HG03457 (cell line): ENCODE data around the gene LLCFC1.
"Not testable (repeated sequence)": the region's sequence is repeated elsewhere in the genome, so short reads cannot be mapped to it uniquely, and the experiment has no call there.

Source experiments
- ATAC-seq: cut with Tn5 transposase; IDR thresholded peaks from one replicate; pipeline ENCODE4 v1.9.1; 2021; ENCODE audit warnings: moderate number of reproducible peaks; ENCODE audit not compliant: unreplicated experiment

Gene LLCFC1

DNA sequence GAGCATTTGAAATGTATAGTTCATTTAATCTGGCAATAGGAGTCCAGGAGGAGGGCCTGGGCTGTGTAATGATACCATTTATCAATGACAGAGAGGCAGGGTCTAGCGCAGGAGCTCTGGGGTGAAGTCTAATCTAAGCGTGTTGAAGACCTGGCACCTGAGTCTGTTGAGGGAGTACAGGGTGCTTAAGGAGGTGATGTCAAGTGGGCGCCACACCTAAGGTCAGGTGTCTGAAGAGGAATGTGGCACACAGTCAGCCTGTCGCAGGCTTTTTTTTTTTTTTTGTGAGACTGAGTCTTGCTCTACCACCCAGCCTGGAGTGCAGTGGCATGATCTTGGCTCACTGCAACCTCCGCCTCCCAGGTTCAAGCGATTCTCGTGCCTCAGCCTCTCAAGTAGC is 2.3 kb downstream of the LLCFC1 start:
- ATAC-seq: no peak

DNA sequence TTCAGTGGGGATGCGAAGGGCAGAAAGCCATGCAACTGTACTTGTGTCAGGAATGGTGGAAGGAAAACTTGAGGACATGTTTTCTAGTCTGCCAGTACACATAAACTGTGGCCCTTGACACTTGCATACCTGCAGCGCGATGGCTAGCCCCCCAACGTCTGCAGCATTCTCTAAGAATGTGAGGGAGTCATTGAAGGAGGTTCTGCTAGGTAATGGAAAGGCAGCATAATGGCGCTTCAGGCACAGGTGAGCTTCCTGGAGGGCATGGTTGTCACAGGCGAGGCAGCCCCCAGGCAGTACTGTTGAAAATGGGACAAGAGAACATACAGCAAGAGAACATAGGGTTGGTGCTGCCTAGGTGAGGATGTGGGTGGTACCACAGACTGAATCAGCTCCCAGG is 3.5 kb downstream of the LLCFC1 start:
- no peak for ATAC-seq

DNA sequence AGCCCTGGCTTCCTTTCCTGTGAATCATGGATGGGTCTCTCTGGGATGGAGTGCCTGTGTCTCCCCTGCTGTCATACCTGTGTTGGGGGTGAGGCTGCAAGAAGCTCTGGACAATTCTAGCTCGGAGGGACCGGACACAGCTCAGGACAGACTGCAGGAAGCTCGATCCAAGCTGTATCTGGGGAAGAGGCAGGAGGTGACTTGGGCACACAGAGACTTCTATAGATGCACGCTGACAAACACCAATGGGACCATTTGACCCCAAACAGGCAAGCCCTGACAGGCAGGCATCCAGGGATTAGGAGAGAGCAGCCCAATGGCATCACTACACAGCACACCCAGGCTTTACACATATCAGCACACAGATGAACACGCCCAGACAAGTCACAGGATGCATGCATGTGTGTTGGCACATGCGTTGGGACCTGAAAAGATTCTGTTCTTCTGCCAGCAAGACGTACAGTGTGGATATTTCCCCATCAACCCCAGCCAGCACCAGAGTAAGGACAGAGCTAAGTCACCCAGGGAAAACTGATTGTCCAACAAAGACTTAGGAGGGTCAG is 4.5 kb downstream of the LLCFC1 start:
- no peak for ATAC-seq

DNA sequence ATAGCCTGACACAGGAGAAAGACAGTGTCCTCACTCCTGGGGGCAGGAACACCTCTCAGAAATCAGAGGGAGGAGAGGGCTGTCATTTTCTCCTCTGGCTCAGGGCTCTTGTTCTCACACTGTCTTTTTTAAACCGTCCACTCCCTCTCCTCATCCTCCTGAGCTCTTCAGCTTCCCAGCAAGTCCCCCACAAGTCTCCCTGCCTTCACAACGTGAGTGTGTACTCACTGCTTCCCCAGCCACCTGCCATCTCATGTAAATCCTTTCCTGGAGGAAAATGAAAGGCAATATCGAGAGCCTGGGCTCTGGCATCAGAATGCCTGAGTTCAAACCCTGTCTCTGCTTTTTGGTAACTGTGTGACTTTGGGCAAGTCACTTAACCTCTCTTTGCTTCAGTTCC is 5.7 kb downstream of the LLCFC1 start:
- no peak for ATAC-seq

DNA sequence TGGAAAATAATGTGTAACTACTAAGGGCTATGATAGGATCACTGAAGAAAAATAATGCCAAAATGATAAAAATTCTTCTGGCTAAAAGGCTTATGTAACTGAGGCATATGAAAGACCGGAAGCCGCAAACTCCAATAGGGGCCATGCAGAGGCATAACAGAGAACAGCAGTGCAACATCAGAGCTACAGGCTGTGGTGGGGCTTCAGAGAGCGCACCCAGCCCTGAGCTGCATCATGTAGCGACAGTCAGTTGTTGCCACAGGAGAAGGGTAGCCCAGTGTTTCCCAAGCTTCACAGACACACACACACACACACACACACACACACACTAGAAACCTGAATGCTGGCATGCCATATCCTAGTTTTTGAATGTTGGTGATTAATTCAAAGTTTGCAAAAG is 9.3 kb downstream of the LLCFC1 start:
- no peak for ATAC-seq

DNA sequence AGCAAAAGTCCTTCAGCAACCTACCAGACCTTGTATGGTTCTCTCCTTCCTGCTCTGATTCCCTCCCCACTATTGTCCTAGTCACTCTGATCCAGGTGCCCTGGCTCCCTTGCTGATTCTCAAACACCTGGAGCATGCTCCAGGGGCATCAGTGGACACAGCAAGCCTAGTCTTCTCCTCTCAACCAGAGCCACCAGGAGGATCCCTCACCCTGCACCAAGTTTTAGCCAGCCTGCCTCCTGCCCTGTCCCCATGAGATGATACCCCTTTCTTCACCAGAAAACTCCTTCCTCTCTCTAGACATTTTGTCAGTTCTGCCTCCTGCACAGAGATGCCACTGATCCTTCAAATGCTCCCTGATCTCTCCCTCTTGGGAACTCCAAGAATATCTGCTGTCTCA is 11.0 kb downstream of the LLCFC1 start:
- ATAC-seq: no peak

DNA sequence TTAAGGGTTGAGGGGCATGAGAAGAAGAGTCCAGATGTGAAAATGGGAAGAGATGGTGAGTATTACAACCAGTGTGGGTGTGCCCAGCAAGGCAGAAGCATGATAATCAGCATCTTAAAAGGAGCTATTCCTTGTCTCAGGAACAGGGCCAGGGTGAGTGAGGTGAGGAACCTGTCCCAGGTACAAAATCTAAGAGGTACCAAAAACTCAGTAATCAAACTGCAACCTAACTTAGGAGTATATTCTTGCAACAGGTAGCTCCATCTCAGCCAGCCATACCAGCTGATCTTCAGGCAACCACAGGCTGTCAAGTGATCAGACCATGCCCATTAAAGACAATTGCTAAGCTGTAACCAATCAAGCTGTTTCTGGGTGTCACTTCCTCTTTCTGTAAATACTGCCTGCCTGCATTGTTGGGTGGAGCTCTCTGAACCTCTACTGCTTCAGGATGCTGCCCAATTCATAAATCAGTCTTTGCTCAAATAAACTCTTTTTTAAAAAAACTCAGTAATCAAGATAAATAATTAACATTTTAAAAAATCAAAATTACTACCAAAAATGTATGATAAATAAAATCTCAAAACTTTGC is 15.5 kb downstream of the LLCFC1 start:
- no peak for ATAC-seq

DNA sequence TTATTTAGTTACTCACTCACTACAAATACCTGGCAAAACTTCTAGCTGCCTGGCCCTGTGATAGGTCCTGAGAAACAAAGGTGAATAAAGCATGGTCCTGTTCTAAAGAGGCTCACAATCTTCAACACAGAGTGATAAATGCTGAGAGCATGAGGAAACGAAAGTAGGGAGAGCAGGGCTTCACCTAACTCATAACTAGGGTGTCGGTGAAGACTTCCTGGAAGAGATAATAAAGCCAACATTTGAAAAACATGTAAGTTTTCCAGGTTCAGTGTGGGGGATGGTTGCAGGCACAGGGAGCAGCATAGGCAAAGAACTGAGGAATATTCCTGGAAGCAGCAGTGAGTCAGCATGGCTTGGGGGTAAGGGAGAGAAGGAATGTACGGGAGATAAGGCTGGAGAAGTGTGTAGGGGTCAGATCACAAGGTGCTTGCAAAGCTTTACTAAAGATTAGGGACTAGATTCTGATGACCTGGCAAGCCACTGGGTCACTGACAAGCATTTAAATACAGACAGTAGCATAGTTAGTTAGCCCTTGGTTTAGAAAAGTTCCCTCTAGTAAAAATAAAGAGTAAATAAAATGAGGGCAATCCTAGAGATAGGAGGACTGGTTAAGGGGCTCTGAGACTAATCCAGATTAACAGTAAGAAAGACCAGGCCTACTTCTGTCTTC is 17.8 kb downstream of the LLCFC1 start:
- ATAC-seq: no peak

DNA sequence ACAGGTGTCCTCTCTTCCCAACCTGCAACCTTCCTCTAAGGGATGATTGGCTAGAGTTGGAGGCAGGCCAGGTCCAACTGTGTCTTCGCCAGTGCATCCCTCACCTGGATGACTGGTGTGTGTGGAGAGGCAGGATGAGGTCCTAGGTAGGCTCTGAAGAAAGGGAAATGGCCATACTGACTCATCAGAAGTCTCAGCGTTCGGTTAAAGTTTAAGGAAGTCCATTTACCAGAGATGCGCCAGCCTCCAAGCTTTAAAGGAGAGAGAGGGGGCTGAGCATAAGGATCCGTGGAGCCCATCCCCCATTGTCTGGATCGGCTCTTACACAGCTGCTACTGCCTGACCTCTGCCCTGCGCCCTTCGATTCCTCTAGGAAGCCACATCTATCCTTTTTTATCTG is 18.4 kb downstream of the LLCFC1 start:
- no peak for ATAC-seq

DNA sequence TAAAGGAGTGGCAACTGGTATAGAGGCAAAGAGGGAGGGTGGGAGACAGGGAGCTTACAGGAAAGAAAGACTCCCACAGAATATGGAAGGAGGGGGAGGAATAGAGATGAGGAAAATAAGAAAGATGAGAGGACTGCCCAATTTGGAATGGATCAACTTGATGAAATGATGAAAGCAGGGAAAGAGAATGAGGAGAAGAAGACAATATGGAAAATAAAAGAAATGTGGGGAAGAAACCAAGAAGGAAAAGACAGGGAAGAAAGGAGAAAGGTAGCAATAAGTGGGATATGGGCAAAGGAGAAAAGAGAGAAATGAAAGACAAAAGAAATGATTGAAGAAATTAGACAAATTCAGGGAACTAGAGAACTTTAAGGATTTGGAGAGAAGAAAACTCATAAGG is 19.9 kb downstream of the LLCFC1 start:
- no peak for ATAC-seq

DNA sequence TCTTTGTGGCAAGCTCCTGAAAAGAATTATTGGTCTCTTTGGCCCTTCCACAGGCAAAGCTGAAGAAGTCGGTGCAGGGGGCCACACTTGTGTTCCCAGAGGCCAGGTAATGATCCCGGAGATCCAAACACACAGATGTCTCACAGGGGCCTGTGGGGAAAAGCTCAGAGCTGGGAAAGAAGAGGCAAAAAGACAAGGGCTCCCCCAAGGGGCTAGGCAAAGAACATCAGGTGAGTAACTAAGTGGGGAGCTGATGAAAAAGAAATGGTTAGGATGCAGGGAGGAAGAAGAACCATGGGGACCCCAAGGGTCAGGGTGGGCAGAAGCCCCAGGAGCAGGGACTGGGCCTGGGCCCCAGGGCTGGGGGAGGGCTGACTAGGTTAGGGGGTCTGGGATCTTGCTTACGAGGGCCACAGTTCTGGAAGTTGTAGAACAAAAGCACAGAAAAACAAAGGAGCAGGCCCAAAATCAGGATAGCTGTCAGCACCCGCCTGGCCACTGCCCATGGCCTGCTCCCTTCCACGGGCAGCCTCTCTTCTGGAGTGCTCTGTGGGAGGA is 21.8 kb downstream of the LLCFC1 start:
- no peak for ATAC-seq

DNA sequence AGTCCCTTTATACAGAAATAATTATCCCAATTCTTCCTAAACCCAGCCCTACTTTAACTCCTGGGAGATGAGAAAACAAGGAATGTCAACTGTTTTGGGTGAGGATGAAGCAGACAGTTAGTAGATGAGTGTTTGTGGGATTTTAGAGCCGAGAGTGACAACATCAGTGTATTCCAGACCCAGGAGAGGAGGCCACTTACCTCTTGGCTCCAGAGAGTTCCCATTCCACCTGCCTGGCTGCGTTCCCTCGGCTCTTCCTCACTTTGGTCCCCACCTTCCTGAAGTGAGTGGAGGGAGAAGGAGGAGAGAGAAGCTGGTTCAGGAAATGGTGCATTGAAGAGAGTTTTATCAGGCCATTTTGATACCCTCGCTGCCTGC is 22.3 kb downstream of the LLCFC1 start:
- no peak for ATAC-seq

DNA sequence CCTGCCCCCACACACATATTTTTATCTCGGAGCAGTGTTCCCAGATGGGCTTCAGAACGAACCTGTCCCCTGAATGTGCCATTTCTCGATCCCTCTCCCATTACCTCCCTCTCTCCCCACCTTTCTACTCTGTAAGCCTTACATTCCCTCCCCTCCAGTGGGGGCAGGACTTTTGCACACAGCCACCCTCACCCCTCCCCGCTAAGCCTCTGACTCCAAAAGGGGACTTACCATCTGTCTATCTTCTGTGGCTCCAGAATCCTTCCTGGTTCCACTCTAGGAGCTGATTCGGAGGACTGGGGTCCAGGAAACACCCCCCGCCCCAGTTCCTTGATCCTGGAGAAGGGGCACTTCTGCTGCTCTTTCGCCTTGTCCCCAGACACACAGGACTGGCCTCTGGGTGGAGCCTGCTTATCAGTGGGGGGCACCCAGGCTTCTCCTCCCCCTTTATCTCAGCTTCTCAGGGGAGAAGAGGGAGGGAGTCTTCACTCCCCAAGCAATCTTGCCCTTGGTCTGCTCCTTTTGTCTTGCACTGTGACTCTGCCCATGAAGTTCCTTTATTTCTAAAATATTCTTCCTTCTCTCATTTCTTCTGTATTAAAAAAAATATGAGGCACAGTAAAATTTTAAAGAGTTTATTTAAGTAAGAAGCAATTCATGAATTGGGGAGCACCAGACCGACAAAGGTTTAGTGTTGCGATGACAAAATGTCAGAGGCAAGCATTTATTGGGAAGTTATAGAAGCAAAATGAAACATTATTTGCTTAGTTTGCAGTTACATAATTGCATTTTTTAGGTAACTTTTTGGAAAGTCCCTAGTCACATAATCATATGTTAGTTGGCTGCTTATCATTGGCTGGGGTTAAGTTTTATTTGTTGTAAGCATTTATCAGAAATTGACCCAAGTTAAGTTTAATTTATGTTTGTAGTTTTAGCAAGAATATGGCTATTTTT is 23.0 kb downstream of the LLCFC1 start, which contains the start of gene KEL:
KEL (minus strand) TSS at position 391 of the 954 bp plus-strand sequence; CDS start at position 234, 157 bp downstream.
- no peak for ATAC-seq

DNA sequence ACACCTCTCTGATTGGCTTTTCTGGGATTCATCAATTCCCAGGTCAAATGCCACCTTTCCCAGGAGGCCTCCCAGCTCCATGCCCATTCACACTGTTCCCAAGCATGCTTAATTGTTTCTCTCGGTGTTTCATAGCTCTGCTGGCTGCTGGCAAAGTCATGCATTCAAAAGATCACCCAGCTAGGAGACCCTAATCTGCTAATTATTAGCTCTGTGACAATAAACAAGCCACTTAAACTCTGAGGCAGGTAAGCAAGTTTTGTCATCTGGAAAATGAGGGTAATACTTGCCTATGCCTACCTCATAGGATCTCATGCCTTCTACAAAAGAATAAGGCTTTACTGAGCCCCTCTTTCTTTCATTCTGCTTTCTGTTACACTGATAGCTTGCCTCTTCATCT is 23.7 kb downstream of the LLCFC1 start:
- ATAC-seq: no peak

DNA sequence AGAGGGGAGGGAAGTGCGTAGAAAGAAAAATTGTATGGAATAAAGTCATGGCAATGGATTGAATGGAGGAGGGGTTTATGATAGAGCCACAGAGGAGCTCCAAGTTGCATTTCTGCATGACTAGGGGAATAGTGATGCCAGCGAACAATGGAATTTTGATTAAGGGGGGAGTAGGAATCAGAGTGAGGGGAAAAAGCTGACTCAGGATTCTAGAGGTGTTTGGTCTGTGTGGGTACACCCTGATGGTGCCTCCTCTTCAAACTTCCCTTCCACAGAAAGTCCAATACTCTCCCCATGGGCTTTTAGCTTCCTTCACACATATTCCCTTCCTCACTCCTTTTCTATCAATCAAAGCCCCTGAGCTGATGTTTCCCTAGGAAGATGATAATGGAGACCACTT is 24.7 kb downstream of the LLCFC1 start:
- ATAC-seq: no peak

DNA sequence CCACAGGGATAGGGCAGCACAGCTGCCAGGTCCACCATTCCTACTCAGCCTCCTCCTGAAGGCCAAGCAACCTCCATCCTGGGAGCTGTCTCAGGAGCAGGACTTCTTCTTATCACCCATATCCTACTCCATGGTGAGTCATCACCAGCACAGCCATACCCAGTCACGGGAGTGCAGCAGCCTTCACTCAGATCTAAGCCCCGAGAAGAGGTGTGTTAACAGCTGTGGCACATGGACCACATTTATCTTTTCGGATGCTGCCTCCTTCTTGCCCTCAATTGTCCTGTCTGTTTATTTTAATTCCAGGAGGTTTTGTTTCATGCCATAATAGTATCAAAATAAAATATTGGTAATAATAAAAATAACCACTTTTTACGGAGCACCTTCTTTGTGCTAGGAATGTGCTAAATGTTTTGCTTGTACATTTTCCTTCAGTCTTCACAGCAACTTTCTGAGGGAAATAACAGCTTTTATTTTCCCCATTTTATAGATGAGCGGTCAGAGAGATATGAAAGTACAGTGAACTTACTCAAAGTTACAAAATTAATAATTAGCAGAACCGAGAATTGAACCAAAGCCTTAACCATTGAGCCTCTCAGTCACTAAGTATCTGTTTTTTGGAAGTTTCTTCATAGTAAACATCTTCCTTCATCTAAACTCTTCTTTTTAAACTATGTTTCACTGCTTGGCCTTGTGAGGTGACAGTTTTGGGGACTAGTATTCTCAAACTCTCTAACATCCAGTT is 25.4 kb downstream of the LLCFC1 start:
- ATAC-seq: no peak

DNA sequence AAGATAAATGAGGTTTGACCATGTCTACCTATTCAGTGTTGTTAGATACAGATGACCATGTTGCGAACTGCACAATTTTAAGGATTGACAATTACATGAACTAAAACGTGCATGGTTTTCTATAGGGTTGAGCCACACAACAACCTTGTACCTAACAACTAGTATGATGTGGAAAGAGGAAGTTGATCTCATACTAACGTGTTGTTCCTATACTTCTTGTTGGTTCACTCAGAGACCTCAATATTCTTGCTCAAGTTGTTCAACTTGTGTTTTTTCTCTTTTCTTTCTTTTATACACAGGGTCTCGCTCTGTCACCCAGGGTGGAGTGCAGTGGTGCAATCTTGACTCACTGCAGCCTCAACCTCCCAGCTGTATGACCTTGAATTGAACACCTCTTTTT is 28.9 kb downstream of the LLCFC1 start:
- no peak for ATAC-seq

DNA sequence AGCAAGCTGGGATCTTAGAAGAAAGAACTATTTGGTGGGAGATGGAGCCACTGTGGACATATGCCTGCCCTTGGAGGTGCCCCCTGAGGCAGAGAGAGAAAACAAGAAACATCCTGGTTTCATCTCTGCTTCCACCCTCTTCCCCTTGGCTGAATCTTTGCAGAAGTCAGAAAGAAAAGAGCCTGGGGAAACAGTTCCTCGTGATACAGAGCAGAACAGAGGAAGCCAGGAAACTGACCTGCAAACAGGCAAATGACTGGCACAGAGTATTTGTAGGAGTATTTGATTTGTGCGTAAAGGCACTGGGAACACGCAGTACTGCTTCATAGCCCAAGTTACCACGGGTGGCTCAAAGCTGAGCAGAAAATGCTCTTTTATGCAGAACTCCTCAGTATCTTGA is 29.9 kb downstream of the LLCFC1 start:
- no peak for ATAC-seq

DNA sequence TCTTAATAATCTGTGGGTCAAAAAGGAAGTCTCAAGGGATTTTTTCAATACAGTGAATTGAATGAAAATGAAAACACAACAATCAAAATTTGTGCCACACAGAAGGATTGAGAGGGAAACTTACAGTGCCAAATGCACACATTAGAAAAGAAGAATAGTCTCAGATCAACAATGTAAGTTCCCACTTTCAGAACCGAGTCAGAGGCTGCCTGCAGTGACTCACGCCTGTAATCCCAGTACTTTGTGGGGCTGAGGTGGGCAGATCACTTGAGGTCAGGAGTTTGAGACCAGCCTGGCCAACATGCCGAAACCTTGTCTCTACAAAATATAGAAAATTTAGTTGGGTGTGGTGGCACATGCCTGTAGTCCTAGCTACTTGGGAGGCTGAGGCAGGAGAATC is 35.3 kb downstream of the LLCFC1 start:
- ATAC-seq: no peak

DNA sequence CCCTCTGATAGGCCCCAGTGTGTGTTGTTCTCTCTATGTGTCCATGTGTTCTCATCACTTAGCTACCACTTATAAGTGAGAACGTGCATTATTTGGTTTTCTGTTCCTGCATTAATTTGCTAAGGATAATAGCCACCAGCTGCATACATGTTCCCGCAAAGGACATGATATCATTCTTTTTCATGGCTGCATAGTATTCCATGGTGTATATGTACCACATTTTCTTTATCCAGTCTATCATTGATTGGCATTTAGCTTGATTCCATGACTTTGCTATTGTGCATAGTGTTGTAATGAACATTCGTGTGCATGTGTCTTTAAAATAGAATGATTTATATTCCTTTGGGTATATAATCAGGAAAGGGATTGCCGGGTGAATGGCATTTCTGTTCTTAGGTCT is 39.1 kb downstream of the LLCFC1 start:
- ATAC-seq: not testable (repeated sequence)

DNA sequence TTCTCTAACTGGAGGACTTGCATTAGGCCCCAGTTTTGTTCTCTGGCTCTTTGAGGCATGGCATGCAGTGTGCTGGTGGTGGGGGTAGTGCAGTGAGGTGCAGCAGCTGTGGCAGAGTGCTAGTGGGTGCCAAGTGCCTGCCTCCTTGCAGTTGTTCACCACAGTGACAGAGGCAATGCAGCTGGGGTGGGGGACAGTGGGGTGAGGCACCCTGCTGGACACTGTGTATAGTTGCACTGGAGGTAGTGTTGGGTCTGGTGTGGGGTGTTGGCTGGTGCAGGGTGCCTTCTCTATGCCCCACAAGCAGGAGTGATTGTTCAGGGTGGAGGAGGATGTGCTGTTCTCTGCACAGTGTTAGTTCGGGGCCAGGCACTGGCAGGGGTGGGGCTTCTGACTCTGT is 44.5 kb downstream of the LLCFC1 start:
- ATAC-seq: no peak
